Ectodermal cell (in vitro differentiated cells): ENCODE data around the gene SCIN.

Experiments
- H3K27ac ChIP-seq: 2 replicates; pipeline ENCODE4 v1.7.0; 2013; ENCODE audit warnings: mild to moderate bottlenecking, low read depth, low read length; ENCODE audit not compliant: insufficient read depth, poor library complexity, severe bottlenecking
- H3K27me3 ChIP-seq: 2 replicates; pipeline ENCODE4 v1.7.0; 2013; ENCODE audit warnings: mild to moderate bottlenecking, low read length; ENCODE audit not compliant: insufficient read depth, control insufficient read depth, poor library complexity, severe bottlenecking
- H3K36me3 ChIP-seq: one replicate; pipeline ENCODE4 v1.7.0; 2013; ENCODE audit warnings: low read length; ENCODE audit not compliant: control insufficient read depth, insufficient read depth
- H3K4me1 ChIP-seq: one replicate; pipeline ENCODE4 v1.7.0; 2013; ENCODE audit warnings: low read length; ENCODE audit not compliant: control insufficient read depth, insufficient read depth
- H3K4me3 ChIP-seq: 2 replicates; pipeline ENCODE4 v1.7.0; 2013; ENCODE audit warnings: low read depth, low read length, control low read depth; ENCODE audit not compliant: insufficient read depth
- H3K9me3 ChIP-seq: 2 replicates; pipeline ENCODE4 v1.7.0; 2013; ENCODE audit warnings: mild to moderate bottlenecking, low read length, moderate library complexity; ENCODE audit not compliant: control insufficient read depth
- WGBS, 2 experiments: methylation state at CpG; one replicate each; pipeline ENCODE4 v1.1.7; 2013; ENCODE audit warnings: missing lambda C conversion rate in 2 of 2; 5-methylcytosine and 5-hydroxymethylcytosine counted together

The SCIN gene

GRCh38 chr7:12630513-12630819, 59.9 kb downstream of the SCIN start:
- Histone ChIP-seq H3K4me1 (no peaks in the 10 kb centered on the region), H3K9me3 (no peaks in the 10 kb centered on the region)

GRCh38 chr7:12633582-12633981, 63.1 kb downstream of the SCIN start:
- Histone ChIP-seq H3K27ac (no peak overlapping the region), H3K4me3 (no peak overlapping the region), H3K9me3 (no peaks in the 10 kb centered on the region), H3K36me3 (no peaks in the 10 kb centered on the region), H3K4me1 (no peaks in the 10 kb centered on the region), H3K27me3 (no peaks in the 10 kb centered on the region)
- WGBS, 2 experiments = 95 to 96% methylated on average over 3 to 4 of the region's 4 CpGs

More at GRCh38 chr7:12630513-12630819, 59.9 kb downstream of the SCIN start:
- H3K4me3 ChIP-seq = no peak overlapping the region
- H3K36me3 ChIP-seq = no peaks in the 10 kb centered on the region
- no peaks in the 10 kb centered on the region for H3K27me3 ChIP-seq
- 95% methylated on average over 6 of the region's 6 CpGs for WGBS, 2 experiments
- H3K27ac ChIP-seq = no peak overlapping the region

GRCh38 chr7:12635830-12636229, 65.3 kb downstream of the SCIN start:
- H3K27me3 ChIP-seq = no peaks in the 10 kb centered on the region

DNA sequence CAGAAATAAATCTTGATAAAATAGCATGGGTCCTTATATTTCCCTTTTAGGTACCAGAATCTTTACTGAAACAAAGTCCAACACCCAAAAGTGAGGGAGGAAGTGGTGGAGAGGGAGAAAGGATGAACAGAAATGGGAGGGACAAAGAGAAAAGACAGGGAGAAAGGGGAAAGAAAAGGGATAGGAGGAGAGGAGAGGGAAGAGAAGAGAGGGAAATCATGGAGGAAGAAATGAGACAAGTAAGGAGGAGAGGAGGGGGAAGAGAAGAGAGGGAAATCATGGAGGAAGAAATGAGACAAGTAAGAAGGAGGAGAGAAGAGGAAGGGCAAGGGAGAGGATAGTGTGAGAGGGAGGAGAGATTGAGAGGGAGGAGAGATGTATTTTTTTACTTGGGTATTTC, 66.8 kb downstream of the SCIN start:
- no peaks in the 10 kb centered on the region for H3K27me3 ChIP-seq
- no peak overlapping the region for H3K4me3 ChIP-seq
- H3K9me3 ChIP-seq = no peaks in the 10 kb centered on the region
- H3K27ac ChIP-seq = no peak overlapping the region
- H3K4me1 ChIP-seq = no peaks in the 10 kb centered on the region
- no peaks in the 10 kb centered on the region for H3K36me3 ChIP-seq

More at GRCh38 chr7:12635830-12636229, 65.3 kb downstream of the SCIN start:
- Histone ChIP-seq H3K4me1 (no peaks in the 10 kb centered on the region), H3K27ac (no peak overlapping the region), H3K4me3 (no peak overlapping the region), H3K36me3 (no peaks in the 10 kb centered on the region), H3K9me3 (no peaks in the 10 kb centered on the region)
- WGBS, 2 experiments = 90 to 92% methylated on average over 6 of the region's 6 CpGs

DNA sequence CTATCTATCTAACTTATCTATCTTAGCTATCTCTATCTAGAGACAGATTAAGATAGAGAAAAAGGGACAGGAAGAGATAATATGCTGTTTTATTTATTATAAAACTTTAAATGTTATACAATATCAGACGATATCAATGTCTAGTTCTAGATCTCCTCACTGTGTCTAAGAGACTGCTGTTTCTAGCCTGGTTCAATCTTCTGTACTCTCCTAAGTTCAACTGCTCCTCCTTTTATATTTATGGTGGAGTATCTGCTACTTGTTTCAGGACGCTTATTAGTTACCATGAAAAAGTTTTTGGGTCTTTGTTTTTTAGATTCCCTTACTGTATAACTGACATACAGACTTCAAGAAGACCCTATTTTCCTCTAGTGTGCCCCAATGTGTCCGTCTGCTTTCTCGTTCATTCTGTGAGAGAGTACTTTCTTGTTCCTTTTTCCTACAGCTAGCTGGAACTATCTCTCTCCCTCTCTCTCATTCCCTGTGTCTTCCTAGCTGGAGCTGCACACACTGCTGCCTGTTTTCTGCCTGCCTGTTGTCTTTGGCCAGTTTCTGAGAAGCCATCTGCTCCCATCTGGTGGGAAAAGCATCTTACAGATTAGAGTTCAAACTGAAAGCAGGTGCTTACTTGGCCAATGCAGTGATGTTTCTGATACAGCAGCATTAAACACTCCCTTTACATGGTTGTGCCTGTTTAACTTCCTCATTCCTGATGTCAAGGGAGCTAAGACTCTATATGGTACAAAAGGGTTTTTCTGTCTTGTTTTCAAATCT, 67.5 kb downstream of the SCIN start:
- no peaks in the 10 kb centered on the region for H3K27me3 ChIP-seq
- no peak overlapping the region for H3K4me3 ChIP-seq
- no peaks in the 10 kb centered on the region for H3K36me3 ChIP-seq
- no peak overlapping the region for H3K27ac ChIP-seq
- 76 to 82% methylated on average over 2 to 4 of the region's 4 CpGs for WGBS, 2 experiments
- H3K4me1 ChIP-seq = no peaks in the 10 kb centered on the region
- H3K9me3 ChIP-seq = no peaks in the 10 kb centered on the region

- 20 to 45% methylated on average over 2 to 4 of the region's 6 CpGs for WGBS, 2 experiments
- H3K4me3 ChIP-seq = no peak overlapping the region
- no peaks in the 10 kb centered on the region for H3K4me1 ChIP-seq
- H3K27me3 ChIP-seq = no peaks in the 10 kb centered on the region
- no peaks in the 10 kb centered on the region for H3K36me3 ChIP-seq
- no peak overlapping the region for H3K27ac ChIP-seq
- no peaks in the 10 kb centered on the region for H3K9me3 ChIP-seq
Measured at GRCh38 chr7:12638851-12639456, 68.4 kb downstream of the SCIN start.

DNA sequence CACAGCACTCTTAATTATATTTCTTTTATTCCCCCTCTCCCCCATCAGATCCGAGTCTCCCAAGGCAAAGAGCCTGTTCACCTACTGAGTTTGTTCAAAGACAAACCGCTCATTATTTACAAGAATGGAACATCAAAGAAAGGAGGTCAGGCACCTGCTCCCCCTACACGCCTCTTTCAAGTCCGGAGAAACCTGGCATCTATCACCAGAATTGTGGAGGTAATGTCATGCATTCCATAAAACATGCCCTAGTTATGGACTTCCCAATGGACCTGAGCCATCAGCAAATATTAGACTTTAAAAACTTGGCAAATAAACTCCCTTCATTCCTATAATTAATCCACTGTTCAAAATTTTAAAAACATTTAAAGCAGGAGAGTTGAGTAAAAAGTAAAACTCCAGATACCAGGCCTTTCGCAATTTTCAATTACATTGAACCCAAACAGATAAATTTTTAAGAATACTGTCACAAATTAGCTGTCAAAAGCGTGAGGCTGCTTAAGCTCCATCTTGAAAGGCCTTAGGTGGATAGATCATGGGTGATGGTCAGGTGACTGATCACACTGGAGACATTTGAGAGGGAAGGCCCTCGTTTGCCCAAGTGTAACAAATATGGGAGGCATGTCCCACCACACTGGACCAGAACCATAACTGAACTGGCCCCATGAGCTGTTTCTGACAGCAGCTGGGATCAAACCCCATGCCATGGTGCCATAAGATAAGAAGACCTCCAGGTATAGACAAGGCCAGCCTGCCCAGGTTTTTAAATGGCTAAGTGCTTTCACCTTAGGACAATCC, 70.0 kb downstream of the SCIN start:
- H3K27me3 ChIP-seq = no peaks in the 10 kb centered on the region
- H3K4me3 ChIP-seq = no peak overlapping the region
- no peaks in the 10 kb centered on the region for H3K9me3 ChIP-seq
- no peaks in the 10 kb centered on the region for H3K4me1 ChIP-seq
- no peaks in the 10 kb centered on the region for H3K36me3 ChIP-seq
- WGBS, 2 experiments = 92 to 93% methylated on average over 7 of the region's 7 CpGs
- H3K27ac ChIP-seq = no peak overlapping the region

- H3K27ac ChIP-seq = no peak overlapping the region
- WGBS, 2 experiments = 92 to 93% methylated on average over 3 of the region's 3 CpGs
- no peak overlapping the region for H3K4me3 ChIP-seq
- no peaks in the 10 kb centered on the region for H3K4me1 ChIP-seq
- no peaks in the 10 kb centered on the region for H3K36me3 ChIP-seq
- H3K9me3 ChIP-seq = no peaks in the 10 kb centered on the region
- no peaks in the 10 kb centered on the region for H3K27me3 ChIP-seq
Measured at GRCh38 chr7:12641196-12641595, 70.7 kb downstream of the SCIN start.

- WGBS, 2 experiments = 96 to 97% methylated on average over 5 of the region's 5 CpGs
- no peak overlapping the region for H3K4me3 ChIP-seq
Measured at GRCh38 chr7:12642508-12642907, 72.0 kb downstream of the SCIN start.

DNA sequence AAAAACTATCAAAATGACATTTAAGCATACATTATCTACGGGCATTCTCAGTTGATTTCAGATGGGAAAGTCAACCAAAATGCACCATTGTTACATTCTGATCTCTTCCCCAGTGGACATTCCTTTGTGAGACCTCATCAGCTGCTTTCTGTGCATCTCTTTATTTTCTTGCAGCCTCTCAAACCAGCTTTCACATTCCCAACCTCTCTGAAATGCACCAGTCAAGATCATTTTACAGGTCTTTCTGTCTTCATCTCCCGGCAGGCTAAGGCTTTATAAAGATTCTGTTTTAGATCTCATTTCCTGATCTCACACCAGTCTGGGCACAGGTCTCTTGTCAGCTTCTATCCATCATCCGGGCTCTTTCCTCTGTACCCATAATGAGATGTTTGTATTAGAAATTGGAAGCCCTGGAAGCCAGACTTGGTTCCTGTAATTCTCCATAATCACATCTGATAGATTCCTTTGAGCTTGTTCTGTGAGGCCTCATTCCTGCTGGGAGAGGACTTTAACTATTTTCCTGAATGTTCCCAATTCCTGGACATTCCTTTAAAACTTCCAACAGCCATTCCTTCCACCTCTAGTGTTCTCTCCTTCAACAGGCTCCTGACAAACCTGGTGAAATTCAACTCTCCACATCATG, 72.6 kb downstream of the SCIN start:
- Histone ChIP-seq H3K27me3 (no peaks in the 10 kb centered on the region), H3K4me1 (no peaks in the 10 kb centered on the region), H3K36me3 (no peaks in the 10 kb centered on the region), H3K9me3 (no peaks in the 10 kb centered on the region), H3K4me3 (no peak overlapping the region), H3K27ac (no peak overlapping the region)
- 93 to 99% methylated on average over 2 to 3 of the region's 3 CpGs for WGBS, 2 experiments

More at GRCh38 chr7:12642508-12642907, 72.0 kb downstream of the SCIN start:
- no peaks in the 10 kb centered on the region for H3K9me3 ChIP-seq
- no peaks in the 10 kb centered on the region for H3K36me3 ChIP-seq
- H3K27ac ChIP-seq = no peak overlapping the region
- H3K27me3 ChIP-seq = no peaks in the 10 kb centered on the region
- H3K4me1 ChIP-seq = no peaks in the 10 kb centered on the region
